H9 (cell line): Measurements from ENCODE around the gene SCG2. TPM values are rescaled to one million over a fixed set of nuclear protein-coding genes. Genes with fewer than 3 reads are reported as not detected.

Source experiments
- DNase-seq: peaks from one replicate; pipeline ENCODE4 v3.0.0-alpha.2; 2017
- H2AFZ ChIP-seq: one replicate; pipeline ENCODE4 v1.6.1; 2013; ENCODE audit warnings: mild to moderate bottlenecking, low read length, control low read depth, moderate library complexity
- H2AK5ac ChIP-seq: 2 replicates; pipeline ENCODE4 v1.6.1; 2013; ENCODE audit warnings: low read length, control low read depth, mixed read lengths; ENCODE audit not compliant: insufficient read length
- H2BK120ac ChIP-seq: one replicate; pipeline ENCODE4 v1.6.1; 2013; ENCODE audit warnings: low read depth, mild to moderate bottlenecking, low read length, control low read depth, inconsistent platforms; ENCODE audit not compliant: poor library complexity, severe bottlenecking
- H2BK12ac ChIP-seq: 2 replicates; pipeline ENCODE4 v1.6.1; 2013; ENCODE audit warnings: low read length, control low read depth, mixed read lengths, low read depth; ENCODE audit not compliant: insufficient read length
- H2BK15ac ChIP-seq: 2 replicates; pipeline ENCODE4 v1.6.1; 2013; ENCODE audit warnings: low read depth, low read length, control low read depth
- H2BK20ac ChIP-seq: one replicate; pipeline ENCODE4 v1.6.1; 2013; ENCODE audit warnings: low read depth, mild to moderate bottlenecking, low read length, control low read depth, inconsistent platforms; ENCODE audit not compliant: poor library complexity, severe bottlenecking
- H2BK5ac ChIP-seq: 2 replicates; pipeline ENCODE4 v1.6.1; 2013; ENCODE audit warnings: low read length, control low read depth, mixed read lengths; ENCODE audit not compliant: insufficient read length
- H3K14ac ChIP-seq: 2 replicates; pipeline ENCODE4 v1.6.1; 2013; ENCODE audit warnings: low read length, control low read depth; ENCODE audit not compliant: insufficient read depth
- H3K18ac ChIP-seq: 2 replicates; pipeline ENCODE4 v1.6.1; 2013; ENCODE audit warnings: low read depth, mild to moderate bottlenecking, mixed read lengths, low read length, control low read depth; ENCODE audit not compliant: insufficient read length
- H3K23ac ChIP-seq: 2 replicates; pipeline ENCODE4 v1.6.1; 2013; ENCODE audit warnings: low read length, control low read depth, mixed read lengths, low read depth; ENCODE audit not compliant: insufficient read length
- H3K23me2 ChIP-seq: 2 replicates; pipeline ENCODE4 v1.6.1; 2013; ENCODE audit warnings: low read depth, mild to moderate bottlenecking, mixed read lengths, low read length, control low read depth; ENCODE audit not compliant: insufficient read length, poor library complexity, severe bottlenecking
- H3K27ac ChIP-seq: 2 replicates; pipeline ENCODE4 v1.5.1; 2013; ENCODE audit warnings: low read length, control low read depth, mixed read lengths, low read depth; ENCODE audit not compliant: insufficient read length
- H3K27me3 ChIP-seq: 2 replicates; pipeline ENCODE4 v1.6.1; 2013; ENCODE audit warnings: low read length, control low read depth, inconsistent platforms; ENCODE audit not compliant: insufficient read depth
- H3K4ac ChIP-seq: 2 replicates; pipeline ENCODE4 v1.6.1; 2013; ENCODE audit warnings: low read depth, mild to moderate bottlenecking, control low read depth, inconsistent platforms, low read length, moderate library complexity
- H3K4me1 ChIP-seq: 2 replicates; pipeline ENCODE4 v1.6.1; 2013; ENCODE audit warnings: low read length, control low read depth, inconsistent platforms; ENCODE audit not compliant: insufficient read depth
- H3K4me2 ChIP-seq: 2 replicates; pipeline ENCODE4 v1.6.1; 2013; ENCODE audit warnings: low read length, control low read depth, mixed read lengths; ENCODE audit not compliant: insufficient read length, insufficient read depth
- H3K56ac ChIP-seq: 2 replicates; pipeline ENCODE4 v1.6.1; 2013; ENCODE audit warnings: low read depth, mild to moderate bottlenecking, mixed read lengths, low read length, control low read depth; ENCODE audit not compliant: insufficient read length
- H3K79me1 ChIP-seq: 2 replicates; pipeline ENCODE4 v1.6.1; 2013; ENCODE audit warnings: low read depth, mild to moderate bottlenecking, moderate library complexity, low read length, control low read depth, inconsistent platforms; ENCODE audit not compliant: insufficient read depth, poor library complexity, severe bottlenecking
- H3K79me2 ChIP-seq: 2 replicates; pipeline ENCODE4 v1.6.1; 2013; ENCODE audit warnings: low read length, control low read depth, inconsistent platforms; ENCODE audit not compliant: insufficient read depth
- H3K9ac ChIP-seq: 2 replicates; pipeline ENCODE4 v1.6.1; 2013; ENCODE audit warnings: low read length, control low read depth, mixed read lengths; ENCODE audit not compliant: insufficient read length; ENCODE audit errors: extremely low read depth
- H3K9me3 ChIP-seq: one replicate; pipeline ENCODE4 v1.6.1; 2013; ENCODE audit warnings: low read depth, low read length, inconsistent platforms; ENCODE audit not compliant: control insufficient read depth
- H3T11ph ChIP-seq: one replicate; pipeline ENCODE4 v1.6.1; 2013; ENCODE audit warnings: mild to moderate bottlenecking, low read length, control low read depth, inconsistent platforms
- H4K20me1 ChIP-seq: one replicate; pipeline ENCODE4 v1.6.1; 2013; ENCODE audit not compliant: control insufficient read depth, insufficient read length, insufficient read depth
- H4K5ac ChIP-seq: 2 replicates; pipeline ENCODE4 v1.6.1; 2013; ENCODE audit warnings: low read depth, mild to moderate bottlenecking, mixed read lengths, low read length, control low read depth; ENCODE audit not compliant: insufficient read length
- H4K8ac ChIP-seq: replicated peaks from 2 replicates; pipeline ENCODE4 v1.6.1; 2013; ENCODE audit warnings: low read length, control low read depth, mixed read lengths, low read depth; ENCODE audit not compliant: insufficient read length
- H4K91ac ChIP-seq: 2 replicates; pipeline ENCODE4 v1.6.1; 2013; ENCODE audit warnings: low read depth, mild to moderate bottlenecking, moderate library complexity, mixed read lengths, low read length, control low read depth; ENCODE audit not compliant: insufficient read length
- H3K27ac Mint-ChIP-seq, 3 experiments: 2 replicates in 2 of 3; 3 replicates in 1 of 3; pipeline ENCODE4 v1.8.0; 2020 to 2021; ENCODE audit warnings: mixed read lengths in 3 of 3, mild to moderate bottlenecking in 1 of 3, moderate library complexity in 1 of 3
- H3K27me3 Mint-ChIP-seq: 2 replicates; pipeline ENCODE4 v1.8.0; 2021; ENCODE audit warnings: low read depth, mild to moderate bottlenecking, moderate library complexity, mixed read lengths
- H3K36me3 Mint-ChIP-seq, 3 experiments: 2 replicates in 2 of 3; 3 replicates in 1 of 3; pipeline ENCODE4 v1.8.0; 2020 to 2021; ENCODE audit warnings: low read depth in 3 of 3, mixed read lengths in 3 of 3; ENCODE audit not compliant: insufficient read depth in 1 of 3
- H3K4me1 Mint-ChIP-seq, 2 experiments: 2 replicates each; pipeline ENCODE4 v1.8.0; 2020; ENCODE audit warnings: mixed read lengths in 2 of 2
- H3K4me3 Mint-ChIP-seq, 2 experiments: 2 replicates in 1 of 2; 3 replicates in 1 of 2; pipeline ENCODE4 v1.8.0; 2020 to 2021; ENCODE audit warnings: mild to moderate bottlenecking in 2 of 2, mixed read lengths in 2 of 2, moderate library complexity in 1 of 2
- H3K9me3 Mint-ChIP-seq, 2 experiments: 2 replicates in 1 of 2; 3 replicates in 1 of 2; pipeline ENCODE4 v1.8.0; 2020; ENCODE audit warnings: mild to moderate bottlenecking in 2 of 2, mixed read lengths in 2 of 2, moderate library complexity in 1 of 2
- CTCF ChIP-seq: fragments of 200-600 bp; sonication (generic); conservative IDR thresholded peaks from 3 replicates; pipeline ENCODE4 v1.8.0; 2021; ENCODE audit warnings: antibody characterized with exemption, mild to moderate bottlenecking
- WGBS: extraction: QIAGEN DNeasy Blood & Tissue Kit; methylation state at CpG from one replicate; pipeline ENCODE4 v1.1.7; 2013; ENCODE audit warnings: missing lambda C conversion rate, low lambda C conversion rate, mixed read lengths; ENCODE audit not compliant: insufficient read length; ENCODE audit errors: extremely low coverage; 5-methylcytosine and 5-hydroxymethylcytosine counted together
- total RNA-seq: library from RNA; stranded (reverse); gene quantifications from 2 replicates; pipeline ENCODE4 v1.2.1, GENCODE V29; 2021

Gene SCG2
- total RNA-seq, 1 experiment from 2014 or later: 4.4 TPM

GRCh38 chr2:223587301-223587700, 14.9 kb downstream of the SCG2 start:
- Mint-ChIP-seq H3K9me3 (no peaks in the 10 kb centered on the region), H3K27ac (no peak overlapping the region), H3K4me1 (peaks cover 9 to 11% of the 10 kb centered on the region in 2 experiments; a peak in 3 of 4 replicates), H3K4me3 (no peak overlapping the region), H3K27me3 (no peaks in the 10 kb centered on the region), H3K36me3 (no peaks in the 10 kb centered on the region)
- Histone ChIP-seq H3K9ac (no peak overlapping the region), H3K79me2 (no peaks in the 10 kb centered on the region), H2BK120ac (no peak overlapping the region), H3K4me1 (no peaks in the 10 kb centered on the region), H4K8ac (no peak overlapping the region), H3T11ph (no peak overlapping the region), H4K5ac (no peak overlapping the region), H3K9me3 (no peaks in the 10 kb centered on the region), H2AFZ (no peak overlapping the region), H3K27ac (no peak overlapping the region), H3K23me2 (no peaks in the 10 kb centered on the region), H2BK12ac (no peak overlapping the region), H2BK20ac (no peak overlapping the region), H3K18ac (no peak overlapping the region), H4K20me1 (no peaks in the 10 kb centered on the region), H3K4ac (no peak overlapping the region), H3K79me1 (no peaks in the 10 kb centered on the region), H2BK15ac (no peak overlapping the region), H3K14ac (no peak overlapping the region), H3K56ac (no peak overlapping the region), H4K91ac (no peak overlapping the region), H2BK5ac (no peak overlapping the region), H3K23ac (no peak overlapping the region), H2AK5ac (no peak overlapping the region), H3K4me2 (no peak overlapping the region), H3K27me3 (no peaks in the 10 kb centered on the region)
- DNase-seq: no peak
- WGBS: no CpG with 5 or more reads among the region's 3 CpGs
- no peak for TF ChIP-seq CTCF
